Adrenal gland (tissue), 12 donors: ENCODE data around the gene ANKS1B. TPM values are rescaled to one million over a fixed set of nuclear protein-coding genes. Genes with fewer than 3 reads are reported as not detected.
"Not testable (repeated sequence)": the region's sequence is repeated elsewhere in the genome, so short reads cannot be mapped to it uniquely, and the experiment has no call there.

ENCODE experiments used
- DNase-seq, 7 donors: peaks; one replicate each; pipeline ENCODE4 v3.0.0-alpha.2; 2019 to 2020
- H3K27ac ChIP-seq, 5 donors: fragments of 200-600 bp; sonication (generic) in 4 of 5; 1 replicate in 3 of 5; 2 replicates in 2 of 5; pipeline versions ENCODE4 v1.5.1 to v1.8.0; 2016 to 2020; ENCODE audit warnings: mild to moderate bottlenecking in 1 of 5
- H3K27me3 ChIP-seq: fragments of 200-600 bp; 2 replicates; pipeline ENCODE4 v1.8.0; 2021
- H3K36me3 ChIP-seq, 2 donors: fragments of 200-600 bp; replicated peaks in 1 of 2; 1 replicate in 1 of 2; 2 replicates in 1 of 2; pipeline versions ENCODE4 v1.5.1 to v1.8.0; 2018 to 2022
- H3K4me1 ChIP-seq, 2 donors: fragments of 200-600 bp; replicated peaks in 1 of 2; 1 replicate in 1 of 2; 2 replicates in 1 of 2; pipeline versions ENCODE4 v1.5.1 to v1.8.0; 2018 to 2021
- H3K4me3 ChIP-seq, 4 donors: fragments of 200-600 bp; sonication (generic) in 3 of 4; one replicate each; pipeline ENCODE4 v1.5.1; 2016 to 2018
- H3K9me3 ChIP-seq, 3 donors: fragments of 200-600 bp; sonication (generic) in 1 of 3; replicated peaks in 1 of 3; 1 replicate in 2 of 3; 2 replicates in 1 of 3; pipeline versions ENCODE4 v1.5.1 to v1.8.0; 2016 to 2021
- CTCF ChIP-seq, 6 experiments: fragments of 450-650 bp in 4 of 6; fragments of 200-600 bp in 2 of 6; sonication (generic) in 1 of 6; IDR thresholded peaks; 1 replicate in 5 of 6; 2 replicates in 1 of 6; pipeline versions ENCODE4 v1.5.1 to v1.8.0; 2016 to 2021; ENCODE audit warnings: antibody characterized with exemption in 6 of 6, mild to moderate bottlenecking in 2 of 6, moderate library complexity in 1 of 6
- POLR2A ChIP-seq, 2 donors: fragments of 450-650 bp; IDR thresholded peaks; one replicate each; pipeline ENCODE4 v1.6.1; 2017; ENCODE audit warnings: antibody characterized with exemption in 2 of 2, mild to moderate bottlenecking in 2 of 2, moderate library complexity in 1 of 2
- WGBS, 4 donors: extraction: QIAGEN DNeasy Blood & Tissue Kit in 2 of 4; methylation state at CpG; one replicate each; pipeline versions ENCODE4 v1.1.5 to v1.1.7; 2013 to 2017; 5-methylcytosine and 5-hydroxymethylcytosine counted together
- intact Hi-C, 2 donors: fragments of 100-400 bp; cut with DNase I; formaldehyde crosslinking; loops; one replicate each; pipeline versions ENCODE4 v1.14.1 to v1.15.0; 2022 to 2023
- polyA plus RNA-seq, 3 donors: library from polyadenylated mRNA; stranded (reverse); fragments of 200-250 nt in 2 of 3; fragments of 350-450 nt in 1 of 3; fragmentation: Illumina TruSeq in 1 of 3; extraction: RNeasy Lipid Tissue Mini Kit (QIAGEN cat#74804) in 1 of 3; gene quantifications; one replicate each; pipeline ENCODE4 v1.2.3, GENCODE V29; 2013 to 2014
- total RNA-seq, 9 donors: library from RNA; depleted of rRNA in 4 of 9; stranded (reverse); fragments of >200 nt in 4 of 9; fragments of 120-200 nt in 1 of 9; fragmentation: NEBNext Ultra II Directional in 1 of 9; extraction: Animal tissue kit (Norgen Biotek cat#: 25700) in 1 of 9; gene quantifications; one replicate each; pipeline versions ENCODE4 v1.1.0 to v1.2.4, GENCODE V29; 2013 to 2023
- donor health status: healthy with polysubstance abuse.
- donor health status: Bipolar disorder and iron deficiency.
- donor health status: DM: yes; HTN: yes; CAD: no.
- donor health status: DM: no; HTN: no; CAD: no.
- donor health status: DM: no; HTN: no; CAD: no.
- donor health status: DM: yes; HTN: yes; CAD: no.

The ANKS1B gene
- total and polyA plus RNA-seq, 12 donors = 1.3 to 28.1 (median 8.0) TPM

- intact Hi-C loops = no loop called here
- H3K4me1 ChIP-seq = no peaks in the 10 kb centered on the region
- H3K27ac ChIP-seq = no peak overlapping the region
- no peaks in the 10 kb centered on the region for H3K9me3 ChIP-seq
- H3K4me3 ChIP-seq = no peak overlapping the region
- H3K27me3 ChIP-seq = no peaks in the 10 kb centered on the region
- H3K36me3 ChIP-seq = no peaks in the 10 kb centered on the region
- WGBS, 4 donors = 55 to 85% (median 66%) methylated on average over 4 of the region's 4 CpGs
- no peak for TF ChIP-seq CTCF (IDR thresholded peaks at IDR 0.05)
- TF ChIP-seq POLR2A (IDR thresholded peaks at IDR 0.05) = no peak
- no peak for DNase-seq
Measured at GRCh38 chr12:99249543-99249942, 735.2 kb downstream of the ANKS1B start.

- H3K4me1 ChIP-seq, H3K27me3 ChIP-seq, H3K9me3 ChIP-seq, H3K27ac ChIP-seq, H3K4me3 ChIP-seq, DNase-seq, H3K36me3 ChIP-seq, intact Hi-C loops: not testable (repeated sequence)
- 64 to 100% (median 70%) methylated on average over 2 to 7 of the region's 7 CpGs for WGBS, 4 donors
Measured at GRCh38 chr12:99237907-99238538, 746.7 kb downstream of the ANKS1B start.

GRCh38 chr12:99235381-99235780 is 749.4 kb downstream of the ANKS1B start:
- Histone ChIP-seq H3K4me3 (no peak overlapping the region), H3K27ac (no peak overlapping the region), H3K4me1 (no peaks in the 10 kb centered on the region), H3K9me3 (no peaks in the 10 kb centered on the region), H3K36me3 (no peaks in the 10 kb centered on the region), H3K27me3 (no peaks in the 10 kb centered on the region)
- TF ChIP-seq CTCF (IDR thresholded peaks at IDR 0.05) = no peak
- TF ChIP-seq POLR2A (IDR thresholded peaks at IDR 0.05) = no peak
- 80 to 89% (median 81%) methylated on average over 3 of the region's 3 CpGs for WGBS, 4 donors
- DNase-seq = no peak
- intact Hi-C loops = no loop called here

GRCh38 chr12:99234702-99235101 is 750.0 kb downstream of the ANKS1B start:
- H3K27ac ChIP-seq = no peak overlapping the region
- H3K27me3 ChIP-seq = no peaks in the 10 kb centered on the region
- no peaks in the 10 kb centered on the region for H3K36me3 ChIP-seq
- intact Hi-C loops = no loop called here
- H3K4me1 ChIP-seq = no peaks in the 10 kb centered on the region
- WGBS, 4 donors = 95 to 100% (median 99%) methylated on average over 1 of the region's 1 CpG
- DNase-seq = no peak
- TF ChIP-seq POLR2A (IDR thresholded peaks at IDR 0.05) (no peak), CTCF (IDR thresholded peaks at IDR 0.05) (no peak)
- no peaks in the 10 kb centered on the region for H3K9me3 ChIP-seq
- H3K4me3 ChIP-seq = no peak overlapping the region

GRCh38 chr12:99232324-99232723 is 752.4 kb downstream of the ANKS1B start:
- WGBS, 4 donors = 79 to 88% (median 83%) methylated on average over 4 of the region's 4 CpGs
- Histone ChIP-seq H3K4me3 (no peak overlapping the region), H3K4me1 (no peaks in the 10 kb centered on the region), H3K27ac (no peak overlapping the region), H3K36me3 (no peaks in the 10 kb centered on the region), H3K9me3 (no peaks in the 10 kb centered on the region), H3K27me3 (no peaks in the 10 kb centered on the region)
- TF ChIP-seq POLR2A (IDR thresholded peaks at IDR 0.05) (no peak), CTCF (IDR thresholded peaks at IDR 0.05) (no peak)
- intact Hi-C loops = no loop called here
- no peak for DNase-seq
